ENCODE results near the gene ACSF2. TPM values are rescaled to one million over a fixed set of nuclear protein-coding genes. Genes with fewer than 3 reads are reported as not detected.

The ACSF2 gene
- total and polyA plus RNA-seq, 2 donors (not counting 3 experiments of a cell fraction or from before 2014, with no cell fraction given) = 33.2 to 37.2 TPM

DNA sequence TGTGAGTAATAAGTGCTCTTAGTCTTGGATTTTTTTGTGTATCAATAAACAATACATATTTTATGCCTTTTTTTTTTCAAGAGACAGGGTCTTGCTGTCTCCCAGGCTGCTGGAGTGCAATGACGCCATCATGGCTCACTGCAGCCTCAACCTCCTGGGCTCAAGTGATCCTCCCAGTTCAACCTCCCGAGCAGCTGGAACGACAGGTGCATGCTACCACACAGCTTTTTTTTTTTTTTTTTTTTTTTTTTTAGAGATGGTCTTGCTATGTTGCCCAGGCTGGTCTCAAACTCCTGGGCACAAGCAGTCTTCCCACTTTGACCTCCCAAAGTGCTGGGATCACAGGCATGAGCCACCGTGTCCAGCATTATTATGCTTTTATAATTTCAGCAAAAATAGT, 13.0 kb downstream of the ACSF2 start:
- Histone ChIP-seq H3K36me3 (ENCODE audit: control insufficient read depth in 2 of 2, extremely low read depth in 1 of 2, insufficient read depth in 2 of 2, low read length in 2 of 2) (peaks cover 0 to 4% of the 10 kb centered on the region in 2 experiments), H3K27ac (ENCODE audit: insufficient read depth, low read depth, low read length) (no peak overlapping the region), H3K4me1 (ENCODE audit: control insufficient read depth, extremely low read depth, insufficient read depth, low read length) (no peaks in the 10 kb centered on the region), H3K4me3 (replicated peaks in 1 of 3; ENCODE audit: insufficient read depth in 1 of 3, low read depth in 1 of 3, low read length in 3 of 3) (no peak overlapping the region), H3K79me2 (ENCODE audit: control insufficient read depth, insufficient read depth, low read length) (no peaks in the 10 kb centered on the region), H3K9me3 (replicated peaks; ENCODE audit: control insufficient read depth, insufficient read depth, low read length) (no peaks in the 10 kb centered on the region), H2AFZ (ENCODE audit: low read depth, low read length) (no peak overlapping the region), H3K4me2 (ENCODE audit: insufficient read depth, low read length) (no peak overlapping the region), H3K9ac (replicated peaks; ENCODE audit: extremely low read depth, insufficient read depth, low read length) (no peak overlapping the region), H3K9me1 (replicated peaks; ENCODE audit: control insufficient read depth, extremely low read depth, insufficient read depth, low read length) (no peaks in the 10 kb centered on the region), H3K27me3 (ENCODE audit: control insufficient read depth in 2 of 2, insufficient read depth in 2 of 2, low read length in 2 of 2) (no peaks in the 10 kb centered on the region), H4K20me1 (replicated peaks; ENCODE audit: control insufficient read depth, extremely low read depth, insufficient read depth, low read length) (no peaks in the 10 kb centered on the region)
- TF ChIP-seq GATA2 (IDR thresholded peaks at IDR 0.05; ENCODE audit: insufficient read depth, insufficient read length, low read depth, low read length) (no peak), POLR2A (IDR thresholded peaks at IDR 0.05; ENCODE audit: low read depth, low read length) (no peak), FOS (IDR thresholded peaks at IDR 0.05; ENCODE audit: borderline replicate concordance, insufficient read depth, low read length) (no peak)
- intact Hi-C loops (cut with micrococcal nuclease) = no loop called here
- DNase-seq (ENCODE audit: low read depth, low spot score) (no peak), FAIRE-seq (no peak)
- BruUV-seq (replicated peaks) = no TSS peak
- dilution Hi-C loops (cut with MboI; ENCODE audit: extremely low pct_ligation_motif_present, low sequenced_read_pairs) = no loop called here
- CTCF ChIA-PET = no interaction called here
- POLR2A ChIA-PET = interaction anchor here (0.5 kb wide), 1 partner anchor 47 kb away, joined by 3 read pairs; no protein-coding TSS in a partner anchor

GRCh38 chr17:50440172-50440837, 14.3 kb downstream of the ACSF2 start:
- no TSS peak for BruUV-seq (replicated peaks)
- H3K9me1 ChIP-seq (replicated peaks; ENCODE audit: control insufficient read depth, extremely low read depth, insufficient read depth, low read length) = no peaks in the 10 kb centered on the region
- intact Hi-C loops (cut with micrococcal nuclease) (no loop called here), dilution Hi-C loops (cut with MboI; ENCODE audit: extremely low pct_ligation_motif_present, low sequenced_read_pairs) (no loop called here)
- no peaks in the 10 kb centered on the region for H3K4me1 ChIP-seq (ENCODE audit: control insufficient read depth, extremely low read depth, insufficient read depth, low read length)
- no peak for FAIRE-seq
- H3K9ac ChIP-seq (replicated peaks; ENCODE audit: extremely low read depth, insufficient read depth, low read length) = no peak overlapping the region
- H3K79me2 ChIP-seq (ENCODE audit: control insufficient read depth, insufficient read depth, low read length) = no peaks in the 10 kb centered on the region
- H3K9me3 ChIP-seq (replicated peaks; ENCODE audit: control insufficient read depth, insufficient read depth, low read length) = no peaks in the 10 kb centered on the region
- no peak overlapping the region for H3K27ac ChIP-seq (ENCODE audit: insufficient read depth, low read depth, low read length)
- no peaks in the 10 kb centered on the region for H3K27me3 ChIP-seq (ENCODE audit: control insufficient read depth in 2 of 2, insufficient read depth in 2 of 2, low read length in 2 of 2)
- H3K4me3 ChIP-seq (replicated peaks in 1 of 3; ENCODE audit: insufficient read depth in 1 of 3, low read depth in 1 of 3, low read length in 3 of 3) = no peak overlapping the region
- TF ChIP-seq MAX (IDR thresholded peaks at IDR 0.05; ENCODE audit: insufficient read depth, insufficient read length) (no peak), CTCF (IDR thresholded peaks at IDR 0.05; ENCODE audit: extremely low read depth in 1 of 2, insufficient read depth in 1 of 2, low read depth in 1 of 2, low read length in 2 of 2) (no peak), MYC (IDR thresholded peaks at IDR 0.05; ENCODE audit: low read depth, low read length) (no peak), JUN (IDR thresholded peaks at IDR 0.05; ENCODE audit: borderline replicate concordance, insufficient read depth, insufficient read length, low read depth) (no peak), POLR2AphosphoS5 (IDR thresholded peaks at IDR 0.05; ENCODE audit: insufficient read depth, low read depth, low read length) (no peak), FOS (IDR thresholded peaks at IDR 0.05; ENCODE audit: borderline replicate concordance, insufficient read depth, low read length) (no peak), GATA2 (IDR thresholded peaks at IDR 0.05; ENCODE audit: insufficient read depth, insufficient read length, low read depth, low read length) (no peak), EZH2 (IDR thresholded peaks at IDR 0.05; ENCODE audit: borderline replicate concordance, low read depth, low read length, severe bottlenecking) (no peak), POLR2A (IDR thresholded peaks at IDR 0.05; ENCODE audit: low read depth, low read length) (no peak)
- DNase-seq (ENCODE audit: low read depth, low spot score) = no peak
- no peaks in the 10 kb centered on the region for H4K20me1 ChIP-seq (replicated peaks; ENCODE audit: control insufficient read depth, extremely low read depth, insufficient read depth, low read length)
- ChIA-PET POLR2A (no interaction called here), CTCF (no interaction called here)
- peaks cover 0 to 4% of the 10 kb centered on the region in 2 experiments for H3K36me3 ChIP-seq (ENCODE audit: control insufficient read depth in 2 of 2, extremely low read depth in 1 of 2, insufficient read depth in 2 of 2, low read length in 2 of 2)
- no peak overlapping the region for H2AFZ ChIP-seq (ENCODE audit: low read depth, low read length)
- no peak overlapping the region for H3K4me2 ChIP-seq (ENCODE audit: insufficient read depth, low read length)

All from endothelial cell of umbilical vein (primary cell).